IMR-90 (cell line): ENCODE results near the gene TSTD2.

ENCODE experiments used
- CEBPB ChIP-seq: IDR thresholded peaks from 2 replicates; pipeline ENCODE4 v1.6.1; 2012; ENCODE audit warnings: low read depth, low read length, improper control_type of control experiment
- CHD1 ChIP-seq: IDR thresholded peaks from 2 replicates; pipeline ENCODE4 v1.6.1; 2012; ENCODE audit warnings: low read depth, low read length, improper control_type of control experiment
- FOS ChIP-seq: fragments of 150-350 bp; IDR thresholded peaks from 2 replicates; pipeline ENCODE4 v1.6.1; 2016; ENCODE audit warnings: low read depth, low read length
- MAFK ChIP-seq: IDR thresholded peaks from 2 replicates; pipeline ENCODE4 v1.6.1; 2012; ENCODE audit warnings: low read depth, low read length, improper control_type of control experiment
- MAZ ChIP-seq: IDR thresholded peaks from 2 replicates; pipeline ENCODE4 v1.6.1; 2012; ENCODE audit warnings: low read depth, mild to moderate bottlenecking, low read length, improper control_type of control experiment, moderate library complexity, borderline replicate concordance
- MXI1 ChIP-seq: IDR thresholded peaks from 2 replicates; pipeline ENCODE4 v1.6.1; 2012; ENCODE audit warnings: low read depth, mild to moderate bottlenecking, low read length, moderate library complexity, borderline replicate concordance
- POLR2A ChIP-seq: IDR thresholded peaks from 2 replicates; pipeline ENCODE4 v1.6.1; 2012; ENCODE audit warnings: mild to moderate bottlenecking, low read depth, low read length
- RAD21 ChIP-seq: IDR thresholded peaks from 2 replicates; pipeline ENCODE4 v1.6.1; 2012; ENCODE audit warnings: low read length, improper control_type of control experiment
- RCOR1 ChIP-seq: IDR thresholded peaks from 2 replicates; pipeline ENCODE4 v1.6.1; 2012; ENCODE audit warnings: mild to moderate bottlenecking, low read length, improper control_type of control experiment; ENCODE audit not compliant: insufficient replicate concordance
- RFX5 ChIP-seq: IDR thresholded peaks from 2 replicates; pipeline ENCODE4 v1.8.0; 2012; ENCODE audit warnings: low read depth, mild to moderate bottlenecking, low read length, moderate library complexity
- SMC3 ChIP-seq: fragments of 150-350 bp; IDR thresholded peaks from 2 replicates; pipeline ENCODE4 v1.6.1; 2016; ENCODE audit warnings: low read depth, mild to moderate bottlenecking, antibody characterized with exemption, low read length, moderate library complexity
- USF2 ChIP-seq: fragments of 150-350 bp; IDR thresholded peaks from 2 replicates; pipeline ENCODE4 v1.6.1; 2017; ENCODE audit warnings: mild to moderate bottlenecking, antibody characterized with exemption, low read length, low read depth
- TF ChIP-seq, protein P1 (sequence below): conservative IDR thresholded peaks from 2 replicates; pipeline ENCODE4 v1.5.1; 2012; ENCODE audit warnings: mild to moderate bottlenecking, low read depth, low read length, improper control_type of control experiment
- TF ChIP-seq, protein P2 (sequence below): fragments of 150-350 bp; IDR thresholded peaks from 2 replicates; pipeline ENCODE4 v1.6.1; 2016; ENCODE audit warnings: low read depth, mild to moderate bottlenecking, low read length, moderate library complexity, borderline replicate concordance

DNA sequence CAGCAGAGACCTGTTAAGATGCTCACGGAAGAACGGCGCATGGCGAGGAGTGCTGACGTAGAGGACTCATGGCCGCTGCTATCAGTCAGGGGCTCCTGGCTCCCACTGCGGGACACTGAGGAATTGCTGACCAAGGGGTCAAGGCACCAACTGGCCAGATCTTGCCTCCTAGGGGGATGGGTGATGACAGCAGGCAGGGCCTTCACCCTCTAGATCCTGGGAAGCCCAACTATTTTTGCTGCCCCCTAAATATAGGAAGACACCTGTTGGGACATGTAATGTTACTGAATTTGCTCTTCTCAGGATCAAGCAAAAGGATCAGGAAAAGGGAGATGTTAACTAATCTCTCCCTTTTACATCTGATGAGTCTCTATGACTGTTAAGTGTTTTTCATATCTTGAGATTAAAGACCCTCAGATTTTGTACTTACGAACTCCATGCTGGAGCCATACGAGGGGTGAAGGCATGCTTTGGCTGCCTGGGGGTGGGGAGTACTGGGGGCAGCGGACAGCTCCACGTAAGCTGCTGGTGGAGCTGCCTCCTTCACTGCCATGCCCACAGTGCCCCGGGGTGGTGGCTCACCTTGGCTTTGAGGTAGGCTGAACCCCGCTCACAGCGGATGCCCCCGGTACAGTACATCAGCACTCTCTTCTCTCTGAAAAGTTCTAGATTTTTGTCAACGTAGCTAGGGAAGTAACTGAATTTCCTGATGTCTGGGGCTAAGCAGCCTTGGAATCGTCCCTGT lies 28.1 kb downstream of the TSTD2 start:
- TF ChIP-seq RCOR1 (no peak), MXI1 (no peak), FOS (no peak), USF2 (no peak), POLR2A (no peak), RAD21 (no peak), SMC3 (no peak), RFX5 (no peak), CEBPB (no peak), MAZ (no peak), MAFK (no peak), CHD1 (no peak)
- TF ChIP-seq, protein P1, sequence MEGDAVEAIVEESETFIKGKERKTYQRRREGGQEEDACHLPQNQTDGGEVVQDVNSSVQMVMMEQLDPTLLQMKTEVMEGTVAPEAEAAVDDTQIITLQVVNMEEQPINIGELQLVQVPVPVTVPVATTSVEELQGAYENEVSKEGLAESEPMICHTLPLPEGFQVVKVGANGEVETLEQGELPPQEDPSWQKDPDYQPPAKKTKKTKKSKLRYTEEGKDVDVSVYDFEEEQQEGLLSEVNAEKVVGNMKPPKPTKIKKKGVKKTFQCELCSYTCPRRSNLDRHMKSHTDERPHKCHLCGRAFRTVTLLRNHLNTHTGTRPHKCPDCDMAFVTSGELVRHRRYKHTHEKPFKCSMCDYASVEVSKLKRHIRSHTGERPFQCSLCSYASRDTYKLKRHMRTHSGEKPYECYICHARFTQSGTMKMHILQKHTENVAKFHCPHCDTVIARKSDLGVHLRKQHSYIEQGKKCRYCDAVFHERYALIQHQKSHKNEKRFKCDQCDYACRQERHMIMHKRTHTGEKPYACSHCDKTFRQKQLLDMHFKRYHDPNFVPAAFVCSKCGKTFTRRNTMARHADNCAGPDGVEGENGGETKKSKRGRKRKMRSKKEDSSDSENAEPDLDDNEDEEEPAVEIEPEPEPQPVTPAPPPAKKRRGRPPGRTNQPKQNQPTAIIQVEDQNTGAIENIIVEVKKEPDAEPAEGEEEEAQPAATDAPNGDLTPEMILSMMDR: no peak
- TF ChIP-seq, protein P2, sequence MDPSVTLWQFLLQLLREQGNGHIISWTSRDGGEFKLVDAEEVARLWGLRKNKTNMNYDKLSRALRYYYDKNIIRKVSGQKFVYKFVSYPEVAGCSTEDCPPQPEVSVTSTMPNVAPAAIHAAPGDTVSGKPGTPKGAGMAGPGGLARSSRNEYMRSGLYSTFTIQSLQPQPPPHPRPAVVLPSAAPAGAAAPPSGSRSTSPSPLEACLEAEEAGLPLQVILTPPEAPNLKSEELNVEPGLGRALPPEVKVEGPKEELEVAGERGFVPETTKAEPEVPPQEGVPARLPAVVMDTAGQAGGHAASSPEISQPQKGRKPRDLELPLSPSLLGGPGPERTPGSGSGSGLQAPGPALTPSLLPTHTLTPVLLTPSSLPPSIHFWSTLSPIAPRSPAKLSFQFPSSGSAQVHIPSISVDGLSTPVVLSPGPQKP: no peak
